HG03575 (cell line): ENCODE results near the gene TFDP1.

Experiments used
- ATAC-seq: cut with Tn5 transposase; IDR thresholded peaks from one replicate; pipeline ENCODE4 v1.9.1; 2021; ENCODE audit not compliant: unreplicated experiment, insufficient number of reproducible peaks, low FRiP score; ENCODE audit errors: extremely low read depth

The TFDP1 gene

DNA sequence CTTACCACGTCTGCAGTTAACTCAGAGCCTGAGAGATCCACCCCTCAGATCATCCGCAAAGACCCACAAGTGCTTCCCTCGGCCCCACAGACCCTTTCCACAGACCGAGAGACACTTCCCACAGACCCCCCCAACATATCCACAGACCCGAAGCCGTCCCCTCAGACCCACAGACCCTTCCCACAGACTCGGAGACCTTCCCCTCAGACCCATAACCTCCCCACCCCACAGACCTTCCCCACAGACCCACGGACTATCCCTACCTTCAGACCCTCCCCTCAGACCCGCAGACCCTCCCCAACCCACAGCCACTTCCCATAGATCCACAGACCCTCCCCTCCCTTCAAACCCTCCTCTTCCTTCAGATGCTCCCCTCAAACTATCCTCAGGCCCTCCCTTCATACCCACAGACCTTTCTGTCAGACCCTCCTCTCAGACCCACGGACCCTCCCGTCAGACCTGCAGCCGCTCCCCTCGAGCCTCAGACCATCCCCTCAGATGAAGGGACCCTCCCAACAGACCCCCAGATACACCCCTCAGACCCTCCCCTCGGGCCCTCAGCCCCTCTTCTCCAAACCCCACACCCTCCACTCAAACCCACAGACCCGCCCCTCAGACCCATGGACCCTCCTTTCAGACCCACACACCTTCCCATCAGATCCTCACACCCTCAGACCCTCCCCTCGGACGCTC lies 20.1 kb upstream of the TFDP1 start:
- no peak for ATAC-seq

GRCh38 chr13:113565526-113566226 lies 18.9 kb upstream of the TFDP1 start:
- ATAC-seq, result no peak

DNA sequence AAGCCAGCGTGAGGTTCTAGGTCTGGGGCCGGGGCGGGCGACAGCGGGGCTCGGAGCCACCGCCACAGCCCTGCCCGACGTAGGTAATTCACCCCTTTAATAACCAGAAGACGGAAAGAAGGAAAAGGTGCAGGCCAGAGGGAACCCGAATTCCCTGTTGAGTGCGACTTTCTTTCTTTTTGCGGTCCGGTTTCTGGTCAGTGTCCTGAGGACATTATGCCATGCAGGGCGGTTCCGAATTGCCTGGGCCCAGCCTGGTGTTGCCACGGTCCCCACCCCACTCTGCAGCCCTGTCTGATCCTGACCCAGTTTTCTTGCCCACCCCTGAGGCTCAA lies 18.4 kb upstream of the TFDP1 start:
- ATAC-seq, result no peak

GRCh38 chr13:113567681-113568080 lies 16.9 kb upstream of the TFDP1 start:
- ATAC-seq, result no peak

GRCh38 chr13:113573065-113573464 lies 11.5 kb upstream of the TFDP1 start:
- no peak for ATAC-seq

DNA sequence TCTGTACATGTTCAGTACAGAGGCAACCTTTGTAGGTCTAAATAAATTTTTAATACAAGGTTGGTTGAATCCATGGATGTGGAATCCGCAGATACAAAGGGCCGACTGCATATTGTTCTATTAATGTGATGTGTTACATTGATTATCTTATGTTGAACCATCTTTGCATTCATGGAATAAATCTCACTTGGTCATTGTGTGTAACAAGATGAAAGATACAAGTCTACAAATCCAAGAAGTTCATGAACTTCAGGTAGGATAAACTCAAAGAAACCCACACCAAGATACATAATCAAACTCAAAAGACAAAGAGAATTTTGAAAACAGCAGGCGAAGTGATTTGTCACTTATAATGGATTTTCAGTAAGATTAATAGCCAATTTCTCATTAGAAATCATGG lies 8.0 kb upstream of the TFDP1 start:
- ATAC-seq, result no peak

- no peak for ATAC-seq
These were observed 6.6 kb upstream of the TFDP1 start for GRCh38 chr13:113577881-113578435.

GRCh38 chr13:113579686-113580085 lies 4.9 kb upstream of the TFDP1 start:
- ATAC-seq, result no peak

GRCh38 chr13:113581871-113582270 lies 2.7 kb upstream of the TFDP1 start:
- ATAC-seq, result no peak

DNA sequence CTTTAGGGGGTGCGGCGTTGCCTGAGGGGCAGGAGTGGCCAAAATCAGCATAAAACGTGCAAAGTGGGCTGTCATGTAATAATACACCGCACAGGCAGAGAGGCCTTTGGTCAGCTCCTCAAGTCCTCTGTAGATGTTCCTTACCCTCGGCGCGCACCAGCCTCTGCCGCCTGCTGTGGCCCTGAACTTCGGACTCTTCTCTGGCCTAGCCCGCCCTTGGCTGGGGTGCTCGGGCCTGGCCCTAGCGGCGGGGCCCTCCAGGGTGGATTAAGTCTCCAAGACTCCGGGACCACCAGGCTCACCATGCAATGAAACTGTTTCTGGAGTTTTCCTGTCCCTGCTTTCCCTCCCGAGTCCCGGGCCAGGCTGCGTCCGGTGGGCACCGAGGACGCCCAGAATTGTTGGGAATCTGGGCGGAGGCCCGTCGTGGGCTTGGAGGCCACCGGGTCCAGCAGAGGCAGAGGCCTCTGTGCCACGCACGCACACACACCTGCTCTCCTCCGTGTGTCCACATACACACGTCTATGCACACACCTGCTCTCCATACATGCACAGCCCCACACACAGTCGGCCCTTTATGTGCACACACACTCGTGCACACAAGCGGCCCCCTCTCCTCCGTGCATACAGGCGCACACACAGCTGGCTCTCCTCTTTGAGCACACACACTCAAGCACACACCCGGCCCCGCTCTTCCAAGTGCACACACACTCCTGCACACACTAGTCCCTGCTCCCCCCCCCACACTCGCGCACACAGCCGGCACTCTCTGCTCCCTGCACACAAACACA lies 1.5 kb upstream of the TFDP1 start:
- ATAC-seq, result no peak

GRCh38 chr13:113584870-113585671 lies 518 bp downstream of the TFDP1 start:
- ATAC-seq, result no peak

DNA sequence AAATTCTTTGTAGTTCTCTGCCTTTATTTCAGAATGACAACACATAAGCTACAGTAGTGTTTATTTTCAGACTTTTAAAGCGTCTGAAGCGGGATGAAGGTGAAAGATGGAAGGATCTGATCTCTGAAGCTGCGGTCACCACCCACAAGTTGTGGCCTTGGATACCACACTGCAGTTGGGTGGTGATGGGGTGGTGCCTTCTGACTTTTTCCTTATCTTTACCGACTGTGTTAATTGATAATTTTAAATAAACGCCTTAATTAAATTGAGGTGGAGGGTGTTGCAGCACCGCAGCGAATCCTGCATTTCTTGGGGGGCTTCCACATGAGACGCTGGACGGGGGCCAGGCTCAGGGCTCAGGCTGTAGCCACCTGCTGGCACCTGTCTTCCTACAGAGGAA lies 1.3 kb downstream of the TFDP1 start:
- ATAC-seq, result no peak

DNA sequence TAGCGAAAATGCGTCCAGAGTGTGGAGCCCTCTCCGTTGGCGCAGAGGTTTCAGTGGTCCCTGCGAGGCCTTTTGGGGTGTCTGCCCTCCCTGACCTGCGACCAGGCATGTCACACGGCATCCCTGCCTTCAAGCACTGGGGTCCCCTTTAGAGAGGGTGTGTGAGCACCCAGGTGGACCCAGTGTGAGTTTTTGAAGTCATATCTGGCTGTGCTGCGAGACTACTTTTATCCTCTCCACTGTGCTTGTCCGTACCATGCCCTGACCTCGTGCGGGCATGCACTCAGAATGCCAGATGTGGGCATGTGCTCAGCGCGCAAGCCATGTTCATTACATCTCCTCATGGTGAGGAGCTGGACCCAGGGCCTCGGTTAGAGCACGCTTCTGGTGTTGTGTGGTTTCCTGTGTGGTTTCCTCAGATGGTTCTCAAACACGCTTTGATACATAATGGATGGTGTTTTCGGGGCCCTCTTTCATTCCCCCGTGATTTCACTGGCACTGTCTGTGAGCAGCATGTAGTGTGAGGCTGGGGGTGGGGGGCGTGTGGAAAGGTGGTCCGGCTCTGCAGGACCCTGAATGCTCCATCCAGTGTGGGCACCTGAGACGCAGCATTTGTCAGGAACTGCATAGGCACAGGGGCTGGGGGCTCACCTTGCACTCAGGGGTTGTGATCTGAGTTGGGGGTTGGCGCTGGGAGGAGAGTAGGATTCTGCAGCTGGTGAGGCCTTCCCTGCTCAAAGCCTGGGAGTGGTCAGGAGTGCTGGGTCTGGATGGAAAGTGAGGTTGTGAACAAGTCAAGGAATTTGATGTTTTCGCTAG lies 2.3 kb downstream of the TFDP1 start:
- no peak for ATAC-seq

DNA sequence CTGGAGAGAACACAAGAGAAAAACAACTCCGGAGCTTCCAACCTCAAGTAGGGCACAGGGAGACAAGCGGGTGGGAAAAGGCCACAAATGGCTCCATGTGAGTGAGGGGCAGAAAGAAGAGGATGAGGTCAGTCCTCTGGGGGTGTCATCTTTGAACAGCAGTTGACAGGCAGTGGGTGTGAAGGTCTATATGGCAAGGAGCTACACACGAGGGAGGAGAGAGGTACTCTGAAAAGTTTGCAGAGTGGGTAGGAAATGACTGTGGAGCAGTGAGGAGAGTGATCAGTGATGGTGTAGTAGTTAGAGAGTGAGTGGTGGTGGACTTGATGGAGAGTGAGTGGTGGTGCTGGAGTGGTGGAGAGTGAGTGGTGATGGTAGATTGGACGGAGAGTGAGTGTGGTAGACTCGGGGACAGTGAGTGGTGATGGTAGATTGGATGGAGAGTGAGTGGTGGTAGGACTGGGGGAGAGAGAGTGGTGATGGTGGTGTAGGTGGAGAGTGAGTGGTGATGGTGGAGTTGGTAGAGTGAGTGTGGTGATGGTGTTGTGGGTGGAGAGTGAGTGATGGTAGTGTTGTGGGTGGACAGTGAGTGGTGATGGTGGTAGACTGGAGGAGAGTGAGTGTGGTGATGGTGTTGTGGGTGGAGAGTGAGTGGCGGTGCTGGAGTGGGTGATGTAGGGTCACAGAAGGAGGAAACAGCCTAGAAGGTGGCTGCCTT lies 4.0 kb downstream of the TFDP1 start:
- no peak for ATAC-seq

- no peak for ATAC-seq
These were observed 4.9 kb downstream of the TFDP1 start for GRCh38 chr13:113589251-113589960.

DNA sequence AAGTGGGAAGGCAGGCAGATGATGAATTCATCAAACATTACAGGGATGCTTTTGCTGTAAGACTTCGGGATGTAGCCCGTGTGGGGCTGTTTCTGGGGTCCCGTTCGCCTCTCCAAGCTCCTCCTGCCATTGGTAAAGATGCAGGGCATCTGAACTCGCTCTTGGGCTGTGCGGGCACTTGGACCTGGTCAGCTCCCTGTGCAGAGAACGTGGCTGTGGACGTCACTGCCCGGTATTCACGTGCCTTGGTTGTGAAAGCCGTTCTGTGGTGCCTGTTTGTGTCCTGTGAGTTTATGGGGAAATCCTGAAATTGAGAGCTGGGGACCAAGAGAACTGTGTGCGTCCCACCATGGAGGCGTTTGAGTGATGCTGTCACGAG lies 5.4 kb downstream of the TFDP1 start:
- ATAC-seq, result no peak

- no peak for ATAC-seq
These were observed 7.2 kb downstream of the TFDP1 start for GRCh38 chr13:113591750-113592149.
